Activated CD8-positive, alpha-beta memory T cell treated with anti-CD3 and anti-CD28 coated beads for 36 hours (primary cell): ENCODE measurements around the gene C1orf35. TPM values are rescaled to one million over a fixed set of nuclear protein-coding genes. Genes with fewer than 3 reads are reported as not detected.

Experiments
- CTCF ChIA-PET: fragments of 350-600 bp; sonication (Branson Sonifier 250); formaldehyde crosslinking; loops from one replicate; lab custom pipeline; 2021; ENCODE audit warnings: antibody characterized with exemption; lab: Charles Lee
- POLR2A ChIA-PET: fragments of 350-600 bp; sonication (Branson Sonifier 250); formaldehyde crosslinking; loops from one replicate; lab custom pipeline; 2021; ENCODE audit warnings: antibody characterized with exemption; lab: Charles Lee
- total RNA-seq, 2 experiments: library from RNA; stranded (reverse); gene quantifications; one replicate each; pipeline ENCODE4 v1.2.3, GENCODE V29; 2021

C1orf35 gene
- total RNA-seq, 2 experiments from 2014 or later: 25.7 to 27.6 TPM

DNA sequence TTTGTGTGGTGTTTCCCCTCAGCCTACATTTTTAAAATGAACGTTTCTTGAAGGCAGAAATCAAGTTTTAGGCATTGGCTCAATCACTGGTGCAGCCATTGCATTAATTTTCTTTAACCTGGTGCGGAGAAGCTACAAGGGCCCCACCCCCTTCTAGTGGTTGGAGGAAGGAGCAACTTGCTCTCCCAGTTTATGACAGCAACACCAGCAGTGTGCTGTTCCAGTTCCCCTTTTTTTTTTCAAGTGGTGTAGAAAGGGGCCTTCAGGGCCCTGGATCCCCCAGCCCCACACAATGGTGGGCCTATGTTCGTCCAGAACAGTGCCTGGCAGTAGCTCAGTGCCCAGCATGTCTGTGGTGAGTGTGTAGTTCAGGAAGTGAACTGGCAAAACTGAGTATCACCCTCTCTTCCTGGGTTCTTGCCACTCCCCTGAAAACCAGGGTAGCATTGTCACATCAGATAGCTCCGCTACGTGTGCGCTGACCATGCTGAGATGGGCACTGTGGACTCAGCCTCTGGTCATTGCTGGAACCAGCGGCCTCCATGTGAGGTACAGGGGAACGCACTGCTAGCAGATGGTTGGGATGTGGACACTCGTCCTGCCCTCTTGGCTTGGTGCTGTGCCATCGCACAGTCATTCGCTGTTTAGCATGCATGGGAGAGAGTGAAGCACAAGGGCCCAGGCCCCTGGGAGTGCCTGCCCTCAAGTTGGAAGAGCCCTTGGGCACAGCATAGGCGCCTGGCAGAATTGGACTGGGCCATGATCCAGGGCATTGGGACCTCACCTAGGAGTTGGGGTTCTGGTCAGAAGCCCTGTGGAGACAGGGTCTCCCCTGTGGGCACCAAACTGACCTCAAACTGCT, 13.4 kb downstream of the C1orf35 start:
- ChIA-PET POLR2A (interaction anchor here (0.7 to 1.2 kb wide), 2 partner anchors 8 to 12 kb away, joined by 3 to 4 read pairs; no protein-coding TSS in a partner anchor), CTCF (interaction anchor here (0.6 kb wide), 1 partner anchor 78 kb away, joined by 3 read pairs; no protein-coding TSS in a partner anchor)

DNA sequence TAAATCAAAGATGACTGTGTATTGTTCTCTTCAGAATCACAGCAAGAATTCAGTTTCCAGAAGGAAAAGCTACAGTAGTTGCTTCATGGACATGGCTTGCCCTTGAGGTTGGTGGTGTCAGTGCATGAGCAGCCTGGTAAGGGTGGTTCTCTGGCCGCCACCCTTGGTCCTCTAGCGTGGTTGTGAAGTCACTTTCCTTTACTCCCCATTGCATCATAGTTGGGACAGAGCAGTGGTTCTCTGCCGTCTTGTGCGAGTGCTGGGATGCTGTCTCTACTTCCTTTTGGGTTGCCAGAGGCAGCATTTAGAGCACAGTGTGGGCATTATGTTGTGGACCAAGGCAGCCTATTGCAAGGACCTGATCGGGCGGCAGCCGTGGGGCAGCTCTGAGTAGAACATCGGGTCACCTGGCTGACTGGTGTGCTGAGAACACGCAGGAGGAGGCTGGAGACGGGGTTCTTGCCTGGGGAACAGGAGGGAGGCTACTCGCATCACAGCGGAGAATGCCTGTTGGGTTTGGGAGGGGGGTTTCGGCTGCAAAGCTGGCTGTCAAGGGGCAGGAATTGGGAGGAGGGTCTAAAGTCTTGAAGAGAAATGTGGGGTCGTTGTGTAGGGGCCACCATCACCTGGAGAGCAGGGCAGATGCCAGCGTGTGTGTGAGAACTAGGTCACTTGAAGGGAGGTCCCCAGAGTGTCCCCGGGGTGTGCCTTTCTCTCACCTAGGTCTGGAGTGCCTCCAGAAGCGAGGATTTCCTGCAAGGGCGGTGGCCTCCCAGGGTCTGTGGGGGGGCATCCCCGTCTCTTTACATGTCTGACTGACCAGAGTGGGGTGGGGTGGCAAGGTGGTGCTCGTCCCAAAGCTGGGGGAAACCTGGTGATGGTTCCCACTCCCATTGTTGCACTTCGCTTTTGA, 14.3 kb downstream of the C1orf35 start:
- ChIA-PET POLR2A (interaction anchor here (0.7 to 1.2 kb wide), 2 partner anchors 9 to 13 kb away, joined by 3 to 4 read pairs; no protein-coding TSS in a partner anchor), CTCF (no interaction called here)

DNA sequence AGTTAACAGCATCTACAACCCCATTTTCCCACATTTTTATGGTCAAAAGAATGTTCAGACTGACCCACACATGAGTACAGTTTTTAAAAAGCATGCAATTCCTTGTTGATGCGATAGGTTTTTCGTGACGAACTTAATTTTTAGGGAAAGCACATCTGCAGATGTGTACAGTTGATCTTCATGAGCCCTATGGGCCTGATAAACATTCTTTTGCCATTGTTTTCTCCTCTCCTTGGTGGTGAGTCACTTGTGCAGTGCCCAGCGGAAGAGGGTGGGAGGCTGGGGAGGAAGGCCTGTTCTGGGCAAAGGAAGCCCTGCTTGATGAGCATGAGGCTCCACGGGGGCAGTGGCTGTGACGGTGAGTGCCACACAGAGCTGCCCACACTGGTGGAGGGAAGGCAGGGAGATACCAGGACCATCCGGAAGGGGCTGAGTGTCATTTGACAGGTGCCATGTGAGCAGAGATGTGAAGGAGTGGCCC, 15.3 kb downstream of the C1orf35 start:
- CTCF ChIA-PET: no interaction called here
- POLR2A ChIA-PET: interaction anchor here (0.6 kb wide), 1 partner anchor 50 kb away, joined by 4 read pairs; no protein-coding TSS in a partner anchor

DNA sequence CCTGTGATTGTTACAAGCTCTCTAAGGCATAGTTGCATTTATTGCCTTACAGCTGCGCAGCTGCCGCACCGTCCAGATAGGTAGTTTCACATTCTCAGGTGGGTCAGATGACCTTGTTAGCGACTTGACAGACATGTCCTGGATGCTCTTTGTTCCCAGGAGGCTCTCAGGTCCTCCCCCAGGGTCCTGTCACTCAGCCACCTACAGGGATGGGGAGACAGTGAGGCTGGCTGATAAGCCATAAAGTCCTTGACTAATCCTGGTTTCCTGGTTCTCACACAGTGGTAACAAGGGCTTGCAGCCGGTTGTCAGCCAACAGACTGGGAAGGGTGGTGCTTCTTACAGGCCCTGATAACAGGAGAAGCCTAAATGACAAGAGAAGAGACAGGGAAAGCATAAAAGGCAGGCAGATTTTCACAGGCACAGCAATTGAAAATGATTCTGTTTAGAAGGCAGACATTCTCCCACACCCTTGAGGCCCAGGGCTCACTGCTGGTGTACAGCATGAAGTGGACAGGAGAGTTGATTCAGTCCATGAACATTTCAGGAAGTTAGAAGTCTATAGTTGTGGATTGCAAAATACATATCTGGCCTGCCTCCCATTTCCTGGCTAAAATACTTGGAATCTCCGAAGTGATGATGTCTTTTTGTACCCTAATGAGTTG, 17.7 kb downstream of the C1orf35 start:
- ChIA-PET POLR2A (no interaction called here), CTCF (interaction anchor here (0.6 kb wide), 1 partner anchor 37 kb away, joined by 3 read pairs; no protein-coding TSS in a partner anchor)

DNA sequence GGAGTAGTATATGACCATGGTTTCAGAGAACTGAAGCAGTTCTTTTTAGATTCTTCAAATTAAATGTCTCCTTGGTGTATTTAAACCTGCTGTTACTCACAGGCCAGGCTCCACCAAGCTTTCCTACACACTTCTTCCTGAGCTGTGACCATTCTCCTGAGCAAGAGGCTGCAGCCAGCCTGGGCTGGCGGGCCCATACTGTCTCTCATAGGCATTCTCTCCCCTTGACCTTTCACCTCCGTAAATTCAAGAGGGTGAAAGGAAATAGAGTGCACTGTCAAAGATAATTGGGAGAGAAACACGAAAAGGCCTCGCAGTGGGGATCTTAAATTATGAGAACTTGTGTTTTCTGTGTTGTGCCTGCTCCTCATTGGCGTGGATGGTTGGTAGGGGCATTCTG, 18.3 kb downstream of the C1orf35 start:
- POLR2A ChIA-PET: interaction anchor here (0.8 kb wide), 1 partner anchor 81 kb away, joined by 6 read pairs; the partner anchor contains the start of gene IBA57
- CTCF ChIA-PET: interaction anchor here (1.4 kb wide), 1 partner anchor 22 kb away, joined by 3 read pairs; no protein-coding TSS in a partner anchor

DNA sequence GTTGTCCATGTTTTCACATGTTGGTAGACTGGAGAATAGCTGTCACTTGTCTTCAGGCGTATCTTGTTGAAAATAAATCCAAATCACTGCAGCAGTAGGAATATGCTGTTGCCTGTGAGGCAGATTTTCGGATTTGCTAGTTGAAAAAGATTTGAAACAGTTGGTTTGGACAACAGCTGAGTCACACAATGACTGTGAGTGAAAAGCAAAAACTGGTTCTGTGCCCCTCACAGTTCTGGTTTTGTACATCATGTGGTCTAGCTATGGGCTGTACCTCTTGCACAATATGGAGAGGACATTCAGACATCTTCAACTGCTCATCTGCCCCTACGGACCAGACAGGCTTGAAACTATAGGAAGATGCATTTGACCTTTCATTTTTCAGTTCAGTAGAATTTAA, 18.8 kb downstream of the C1orf35 start:
- POLR2A ChIA-PET: interaction anchor here (0.8 kb wide), 1 partner anchor 82 kb away, joined by 6 read pairs; the partner anchor contains the start of gene IBA57
- CTCF ChIA-PET: interaction anchor here (1.4 kb wide), 1 partner anchor 22 kb away, joined by 3 read pairs; no protein-coding TSS in a partner anchor

GRCh38 chr1:228083871-228084278, 19.2 kb downstream of the C1orf35 start:
- POLR2A ChIA-PET: interaction anchor here (0.8 kb wide), 1 partner anchor 82 kb away, joined by 6 read pairs; the partner anchor contains the start of gene IBA57
- CTCF ChIA-PET: interaction anchor here (1.4 kb wide), 1 partner anchor 23 kb away, joined by 3 read pairs; no protein-coding TSS in a partner anchor

- ChIA-PET POLR2A (interaction anchor here (1.0 to 1.4 kb wide), 5 partner anchors 21 to 294 kb away, joined by 3 to 5 read pairs (median 3); partner anchors contain the start of gene MRPL55), CTCF (interaction anchor here (1.2 to 1.4 kb wide), 2 partner anchors 24 to 84 kb away, joined by 3 to 5 read pairs; no protein-coding TSS in a partner anchor)
These were observed 19.9 kb downstream of the C1orf35 start for GRCh38 chr1:228082918-228083870.

GRCh38 chr1:228082214-228082917, 20.8 kb downstream of the C1orf35 start, which contains the start of gene ARF1:
Gene ARF1 (plus strand): TSS chr1:228082708. CDS start chr1:228097115, 14,407 bp downstream.
- ChIA-PET POLR2A (interaction anchor here (0.5 to 1.4 kb wide), 10 partner anchors 10 to 294 kb away, joined by 3 to 5 read pairs (median 3); partner anchors contain the start of gene MRPL55), CTCF (interaction anchor here (0.7 to 1.2 kb wide), 2 partner anchors 21 to 83 kb away, joined by 3 to 5 read pairs; no protein-coding TSS in a partner anchor)

- ChIA-PET POLR2A (interaction anchor here (0.5 to 1.4 kb wide), 10 partner anchors 10 to 293 kb away, joined by 3 to 5 read pairs (median 3); partner anchors contain the start of gene MRPL55), CTCF (interaction anchor here (0.7 to 1.2 kb wide), 2 partner anchors 22 to 82 kb away, joined by 3 to 5 read pairs; no protein-coding TSS in a partner anchor)
These were observed 21.4 kb downstream of the C1orf35 start for GRCh38 chr1:228081578-228082213.

DNA sequence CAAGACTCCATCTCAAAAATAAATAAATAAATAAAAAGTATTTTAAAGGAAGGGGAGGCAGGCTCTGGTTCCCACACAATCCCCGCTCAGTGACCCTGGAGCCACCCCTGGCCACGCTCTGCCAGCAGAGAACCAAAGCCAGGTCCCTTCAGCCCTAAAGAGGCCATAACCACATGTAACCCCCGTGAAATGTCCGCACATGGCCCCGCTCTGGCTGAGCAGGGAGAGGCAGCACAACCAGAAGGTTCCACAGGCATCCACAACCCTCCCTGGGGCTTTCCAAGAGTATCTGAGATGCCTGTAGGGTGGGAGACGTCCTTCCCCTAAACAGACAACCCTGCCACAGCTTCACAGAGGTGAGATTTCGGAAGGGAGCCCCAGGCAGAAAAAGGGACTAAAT, 22.0 kb downstream of the C1orf35 start:
- ChIA-PET POLR2A (interaction anchor here (1.2 kb wide), 1 partner anchor 21 kb away, joined by 3 read pairs; no protein-coding TSS in a partner anchor), CTCF (interaction anchor here (1.5 kb wide), 1 partner anchor 41 kb away, joined by 3 read pairs; no protein-coding TSS in a partner anchor)

GRCh38 chr1:228079601-228080263, 23.4 kb downstream of the C1orf35 start:
- ChIA-PET POLR2A (no interaction called here), CTCF (interaction anchor here (1.5 kb wide), 1 partner anchor 39 kb away, joined by 3 read pairs; no protein-coding TSS in a partner anchor)

DNA sequence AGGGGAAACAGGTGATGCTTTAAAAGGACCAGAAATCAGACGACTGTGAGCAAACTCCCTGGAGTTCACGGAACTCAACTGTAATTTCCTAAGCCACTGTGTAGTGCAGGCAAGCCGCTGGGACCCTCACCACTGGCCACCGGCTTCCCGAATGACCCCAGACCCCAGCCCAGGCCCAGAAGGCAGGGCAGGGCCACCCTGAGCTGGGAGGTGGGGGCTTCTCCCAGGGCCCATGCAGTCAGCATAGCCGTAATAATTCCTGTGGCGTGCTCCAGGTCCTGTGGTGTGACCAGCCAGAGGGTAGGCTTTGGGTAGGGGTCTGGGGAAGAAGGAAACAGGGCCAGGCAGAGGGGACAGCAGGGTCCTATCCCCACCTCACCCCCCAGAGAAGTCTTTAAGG, 24.1 kb downstream of the C1orf35 start:
- CTCF ChIA-PET: no interaction called here
- POLR2A ChIA-PET: no interaction called here

- CTCF ChIA-PET: no interaction called here
These were observed 25.4 kb downstream of the C1orf35 start for GRCh38 chr1:228077565-228078330.

More at GRCh38 chr1:228077565-228078330, 25.4 kb downstream of the C1orf35 start:
- POLR2A ChIA-PET: no interaction called here
